Kidney epithelial cell (primary cell): Measurements from ENCODE around the gene RIMBP2. TPM values are rescaled to one million over a fixed set of nuclear protein-coding genes. Genes with fewer than 3 reads are reported as not detected.

Source experiments
- DNase-seq: peaks from one replicate; pipeline ENCODE4 v3.0.0-alpha.2; 2010; ENCODE audit warnings: low read depth
- H3K27me3 ChIP-seq: 2 replicates; pipeline ENCODE4 v1.6.0; 2011; ENCODE audit warnings: low read length; ENCODE audit not compliant: control insufficient read depth, insufficient read depth
- H3K36me3 ChIP-seq: 2 replicates; pipeline ENCODE4 v1.5.1; 2011; ENCODE audit warnings: low read length; ENCODE audit not compliant: control insufficient read depth, insufficient read depth
- H3K4me3 ChIP-seq: 2 replicates; pipeline ENCODE4 v1.5.1; 2011; ENCODE audit warnings: low read depth, mild to moderate bottlenecking, control low read depth, low read length
- CTCF ChIP-seq: IDR thresholded peaks from 2 replicates; pipeline ENCODE4 v1.5.1; 2011; ENCODE audit warnings: mild to moderate bottlenecking, moderate library complexity, low read length, control low read depth, inconsistent platforms; ENCODE audit not compliant: insufficient read depth, poor library complexity, severe bottlenecking
- total RNA-seq: library from RNA; depleted of rRNA; stranded (reverse); fragments of >200 nt; gene quantifications from 2 replicates; pipeline ENCODE4 v1.2.3, GENCODE V29; 2015

The RIMBP2 gene
- total RNA-seq, 1 donor from 2014 or later, result 0.50 TPM

DNA sequence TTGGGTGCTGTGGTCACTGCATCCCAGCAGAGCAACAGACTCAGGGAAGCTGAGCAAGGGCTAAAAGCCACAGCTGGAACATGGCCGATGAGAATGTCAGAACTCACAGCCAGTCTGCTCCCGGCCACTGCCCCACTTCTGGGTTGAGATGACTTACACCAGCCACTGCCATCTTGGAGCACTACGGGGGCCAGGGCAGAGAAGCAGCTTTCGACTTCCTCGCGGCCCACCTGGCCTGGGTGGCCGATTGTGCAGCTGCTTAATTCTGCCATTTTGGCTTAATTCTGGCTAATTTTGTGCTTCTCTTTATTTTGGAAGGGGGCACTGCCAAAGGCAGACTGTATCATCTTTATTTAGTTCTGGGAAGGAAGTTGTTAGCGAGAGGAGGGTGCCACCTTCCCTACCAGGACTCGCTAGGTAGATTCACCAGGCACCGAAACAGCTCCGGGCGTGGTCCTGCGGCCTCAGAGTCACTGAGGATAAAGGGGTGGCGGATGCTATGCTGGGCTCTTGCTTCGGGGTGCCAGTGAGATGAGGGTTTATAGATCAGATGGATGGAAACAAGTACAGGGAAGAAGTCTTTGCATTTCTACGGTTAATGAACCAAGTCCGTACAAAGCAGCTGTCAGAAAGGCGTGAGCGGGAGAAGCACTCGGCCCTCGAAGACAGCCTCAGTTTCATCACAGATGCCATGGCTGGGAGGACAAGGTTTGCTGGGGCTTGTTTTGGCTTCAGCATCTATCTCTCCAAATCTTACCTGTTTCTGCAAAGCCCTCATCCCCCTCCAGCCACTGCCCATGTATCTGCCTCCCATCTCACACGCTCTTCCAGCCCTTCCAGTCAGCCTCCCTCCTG lies 230.6 kb downstream of the RIMBP2 start:
- no peak for TF ChIP-seq CTCF
- H3K4me3 ChIP-seq, result no peak overlapping the region
- H3K27me3 ChIP-seq, result no peaks in the 10 kb centered on the region
- DNase-seq, result no peak
- H3K36me3 ChIP-seq, result no peaks in the 10 kb centered on the region

DNA sequence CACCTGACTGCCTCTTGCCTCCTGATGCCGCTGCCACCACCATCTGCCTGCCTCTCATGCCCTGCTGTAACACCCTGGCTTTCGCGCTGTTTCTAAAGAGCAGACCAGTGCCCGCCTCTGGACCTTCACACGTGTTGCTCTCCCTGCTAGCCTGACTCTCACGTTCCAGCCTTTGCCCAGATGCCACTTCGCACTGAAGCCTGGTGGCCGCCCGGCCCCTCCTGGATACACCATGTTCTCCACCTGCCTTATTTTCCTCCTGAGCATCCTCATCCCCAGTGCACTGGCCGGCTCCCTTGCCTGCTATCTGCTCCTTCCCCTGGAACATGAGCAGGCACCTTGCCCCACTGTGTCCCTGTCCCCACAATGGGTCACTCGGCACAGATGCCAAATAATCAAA lies 231.9 kb downstream of the RIMBP2 start:
- no peak overlapping the region for H3K4me3 ChIP-seq
- no peaks in the 10 kb centered on the region for H3K27me3 ChIP-seq
- no peaks in the 10 kb centered on the region for H3K36me3 ChIP-seq
- no peak for TF ChIP-seq CTCF
- no peak for DNase-seq

DNA sequence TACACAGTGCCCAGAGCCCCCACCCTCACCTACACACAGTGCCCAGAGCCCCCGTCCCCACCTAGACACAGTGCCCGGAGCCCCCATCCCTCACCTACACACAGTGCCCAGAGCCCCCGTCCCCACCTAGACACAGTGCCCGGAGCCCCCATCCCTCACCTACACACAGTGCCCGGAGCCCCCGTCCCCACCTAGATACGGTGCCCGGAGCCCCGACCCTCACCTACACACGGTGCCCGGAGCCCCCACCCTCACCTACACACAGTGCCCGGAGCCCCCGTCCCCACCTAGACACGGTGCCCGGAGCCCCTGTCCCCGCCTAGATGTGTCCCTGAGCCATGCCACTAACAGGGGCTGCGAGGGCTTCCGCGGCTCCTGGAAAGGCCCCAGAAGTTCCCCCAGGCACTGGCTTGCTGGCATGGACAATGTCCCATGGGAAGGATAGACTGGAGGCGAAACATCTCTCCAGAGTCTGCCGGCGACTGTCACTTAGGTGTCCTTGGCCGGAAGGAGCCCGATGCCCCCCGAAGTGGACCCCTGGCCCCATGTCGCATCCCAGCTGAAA lies 232.4 kb downstream of the RIMBP2 start:
- no peak for TF ChIP-seq CTCF
- Histone ChIP-seq H3K4me3 (no peak overlapping the region), H3K27me3 (no peaks in the 10 kb centered on the region), H3K36me3 (no peaks in the 10 kb centered on the region)
- DNase-seq, result no peak

- no peak for TF ChIP-seq CTCF
- no peak for DNase-seq
- H3K36me3 ChIP-seq, result no peaks in the 10 kb centered on the region
- H3K4me3 ChIP-seq, result no peak overlapping the region
- no peaks in the 10 kb centered on the region for H3K27me3 ChIP-seq
These were observed 233.7 kb downstream of the RIMBP2 start for GRCh38 chr12:130482448-130482847.

DNA sequence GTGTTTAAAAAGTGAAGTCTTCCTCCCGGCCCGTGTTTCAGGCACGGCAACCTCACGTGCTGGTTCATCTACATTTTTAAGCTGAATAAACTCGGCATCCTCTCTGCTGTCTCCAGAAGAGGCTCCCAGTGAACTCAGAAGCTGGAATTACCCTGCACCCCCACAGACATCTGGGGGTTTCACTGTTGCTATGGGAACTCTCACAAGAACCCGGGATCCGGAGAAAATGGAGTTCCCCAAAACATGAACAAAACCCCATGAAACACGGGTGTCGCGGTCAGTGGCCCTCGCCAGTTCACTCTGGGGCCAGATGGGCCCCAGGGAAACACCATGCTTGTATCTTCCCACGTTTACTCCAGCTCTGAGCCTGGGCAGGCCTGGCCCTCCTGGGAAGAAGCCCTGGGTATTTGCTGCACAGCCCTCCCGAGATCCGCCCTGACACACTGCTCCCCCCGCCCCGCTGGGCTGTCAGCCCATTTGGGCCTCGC lies 234.7 kb downstream of the RIMBP2 start:
- DNase-seq, result no peak
- Histone ChIP-seq H3K27me3 (no peaks in the 10 kb centered on the region), H3K36me3 (no peaks in the 10 kb centered on the region), H3K4me3 (no peak overlapping the region)
- no peak for TF ChIP-seq CTCF
